Common myeloid progenitor, CD34-positive (primary cell): ENCODE measurements around the gene MMRN2.

Source experiments
- CTCF ChIA-PET: fragments of 350-600 bp; sonication (Branson Sonifier 250); formaldehyde crosslinking; loops from one replicate; lab custom pipeline; 2021; ENCODE audit warnings: antibody characterized with exemption; lab: Charles Lee
- POLR2A ChIA-PET: fragments of 350-600 bp; sonication (Branson Sonifier 250); formaldehyde crosslinking; loops from one replicate; lab custom pipeline; 2021; ENCODE audit warnings: antibody characterized with exemption; lab: Charles Lee
- DNase-seq, 3 donors: peaks; one replicate each; pipeline versions ENCODE4 v3.0.0 to v3.0.0-alpha.2; 2013
- H3K27ac ChIP-seq, 2 experiments: 1 replicate in 1 of 2; 2 replicates in 1 of 2; pipeline ENCODE4 v1.7.0; 2013; ENCODE audit warnings: inconsistent platforms in 2 of 2, low read length in 2 of 2, mild to moderate bottlenecking in 2 of 2, low read depth in 1 of 2, moderate library complexity in 1 of 2; ENCODE audit not compliant: severe bottlenecking in 2 of 2, insufficient read depth in 1 of 2, poor library complexity in 1 of 2
- H3K27me3 ChIP-seq, 5 experiments: replicated peaks in 2 of 5; 1 replicate in 3 of 5; 2 replicates in 2 of 5; pipeline versions ENCODE4 v1.6.1 to v1.7.0; 2013; ENCODE audit warnings: low read length in 4 of 5, mild to moderate bottlenecking in 2 of 5, moderate library complexity in 2 of 5, inconsistent platforms in 1 of 5; ENCODE audit not compliant: insufficient read depth in 5 of 5, control insufficient read depth in 4 of 5
- H3K36me3 ChIP-seq, 4 experiments: 1 replicate in 2 of 4; 2 replicates in 2 of 4; pipeline versions ENCODE4 v1.6.1 to v1.7.0; 2013; ENCODE audit warnings: low read length in 3 of 4, control low read depth in 1 of 4, mild to moderate bottlenecking in 1 of 4; ENCODE audit not compliant: control insufficient read depth in 4 of 4, insufficient read depth in 4 of 4
- H3K4me1 ChIP-seq, 4 experiments: 1 replicate in 3 of 4; 2 replicates in 1 of 4; pipeline versions ENCODE4 v1.6.1 to v1.7.1; 2013; ENCODE audit warnings: low read length in 3 of 4, mild to moderate bottlenecking in 3 of 4, control low read depth in 1 of 4, inconsistent platforms in 1 of 4, moderate library complexity in 1 of 4; ENCODE audit not compliant: control insufficient read depth in 4 of 4, insufficient read depth in 4 of 4; ENCODE audit errors: control extremely low read depth in 1 of 4
- H3K4me3 ChIP-seq, 7 experiments: 1 replicate in 4 of 7; 2 replicates in 3 of 7; pipeline versions ENCODE4 v1.5.1 to v1.7.0; 2013; ENCODE audit warnings: mild to moderate bottlenecking in 7 of 7, low read length in 6 of 7, moderate library complexity in 6 of 7, inconsistent platforms in 2 of 7, low read depth in 2 of 7, control low read depth in 1 of 7; ENCODE audit not compliant: insufficient read depth in 4 of 7, control insufficient read depth in 1 of 7; ENCODE audit errors: extremely low read depth in 1 of 7
- H3K9me3 ChIP-seq, 5 experiments: 1 replicate in 4 of 5; 2 replicates in 1 of 5; pipeline versions ENCODE4 v1.6.1 to v1.7.1; 2013; ENCODE audit warnings: low read length in 4 of 5, mild to moderate bottlenecking in 2 of 5, inconsistent platforms in 1 of 5, low read depth in 1 of 5, moderate library complexity in 1 of 5; ENCODE audit not compliant: control insufficient read depth in 4 of 5, insufficient read depth in 2 of 5; ENCODE audit errors: control extremely low read depth in 1 of 5
- WGBS: methylation state at CpG from one replicate; pipeline ENCODE4 v1.1.5; 2013; ENCODE audit not compliant: insufficient coverage; 5-methylcytosine and 5-hydroxymethylcytosine counted together

The MMRN2 gene

DNA sequence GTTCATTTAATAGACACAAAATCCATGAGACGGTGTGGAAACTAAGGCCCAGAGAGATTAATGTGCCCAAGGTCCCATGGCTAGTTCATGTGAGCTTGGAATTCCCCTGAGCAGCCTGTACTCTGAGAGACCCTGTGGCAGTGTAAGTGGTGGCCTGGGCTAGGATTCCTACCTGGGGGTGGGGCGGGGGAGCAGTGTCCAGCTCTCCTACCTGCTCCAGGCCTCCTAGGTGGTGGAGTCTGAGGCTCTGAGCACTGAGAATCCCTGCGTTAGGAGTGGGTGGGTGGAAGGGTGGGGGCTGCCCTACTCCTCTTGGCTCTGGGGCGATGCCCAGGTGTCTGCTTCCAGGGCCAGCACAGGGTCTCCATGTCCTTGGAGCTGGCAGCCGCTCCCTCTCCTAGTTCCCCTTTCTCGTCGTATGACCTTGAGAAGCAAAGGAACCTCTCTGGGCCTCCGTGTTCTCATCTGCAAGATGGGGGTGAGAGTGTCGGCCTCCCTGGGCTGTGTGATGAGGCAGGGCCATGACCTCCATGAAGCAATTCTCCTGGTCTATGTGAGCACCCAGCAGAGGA, 3.5 kb upstream of the MMRN2 start:
- H3K9me3 ChIP-seq = no peaks in the 10 kb centered on the region
- CTCF ChIA-PET = interaction anchor here (1.2 to 1.5 kb wide), 4 partner anchors 9 to 25 kb away, joined by 3 to 10 read pairs (median 6); no protein-coding TSS in a partner anchor
- H3K36me3 ChIP-seq = no peaks in the 10 kb centered on the region
- no peak for DNase-seq
- peaks cover 0 to 5% (median 0%) of the 10 kb centered on the region in 5 experiments for H3K27me3 ChIP-seq
- peaks cover 0 to 28% (median 11%) of the 10 kb centered on the region in 4 experiments for H3K4me1 ChIP-seq
- 93% methylated on average over 7 of the region's 9 CpGs for WGBS
- POLR2A ChIA-PET = no interaction called here
- no peak overlapping the region for H3K4me3 ChIP-seq
- H3K27ac ChIP-seq = no peak overlapping the region

DNA sequence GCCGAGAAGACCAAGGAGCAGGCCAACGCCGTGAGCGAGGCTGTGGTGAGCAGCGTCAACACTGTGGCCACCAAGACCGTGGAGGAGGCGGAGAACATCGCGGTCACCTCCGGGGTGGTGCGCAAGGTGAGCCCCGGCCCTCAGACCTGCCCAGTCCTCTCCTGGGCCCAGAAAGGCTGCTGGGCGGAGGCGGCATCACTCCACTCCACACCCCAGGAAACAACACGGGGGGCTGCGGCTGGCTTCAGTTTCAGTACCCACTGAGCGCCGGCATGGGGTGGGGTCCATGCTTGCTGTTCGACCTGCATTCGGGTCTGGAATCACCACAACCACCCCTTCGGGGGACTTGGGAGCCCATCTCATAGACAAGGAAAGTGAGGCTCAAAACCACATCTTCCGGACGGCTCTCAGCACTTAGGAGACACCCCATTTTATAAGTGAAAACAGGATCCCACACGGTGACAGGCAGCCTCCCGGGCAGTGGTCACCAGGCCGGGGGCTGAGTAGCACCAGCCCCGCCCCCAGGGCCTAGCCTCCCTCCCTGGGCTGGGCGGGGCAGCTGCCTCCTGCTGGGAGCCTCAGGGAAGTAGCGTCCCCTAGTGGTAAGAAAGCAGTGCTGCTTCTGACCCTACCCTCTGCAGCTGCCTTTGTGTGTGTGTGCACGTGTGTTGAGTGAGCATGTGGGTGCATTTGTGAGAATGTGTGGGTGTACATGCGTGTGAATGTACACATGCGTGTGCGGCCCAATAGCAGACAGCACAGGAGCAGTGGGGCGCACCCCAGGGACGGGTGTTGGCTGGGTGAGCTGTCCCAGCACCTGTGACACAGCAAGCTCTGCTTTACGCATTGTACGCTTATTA, 2.8 kb upstream of the MMRN2 start:
- ChIA-PET CTCF (interaction anchor here (1.2 to 3.2 kb wide), 5 partner anchors 9 to 24 kb away, joined by 3 to 13 read pairs (median 9); no protein-coding TSS in a partner anchor), POLR2A (interaction anchor here (0.6 kb wide), 1 partner anchor 11 kb away, joined by 3 read pairs; no protein-coding TSS in a partner anchor)
- Histone ChIP-seq H3K4me1 (peaks cover 0 to 31% (median 17%) of the 10 kb centered on the region in 4 experiments), H3K36me3 (no peaks in the 10 kb centered on the region), H3K9me3 (no peaks in the 10 kb centered on the region), H3K27me3 (peaks cover 0 to 2% (median 0%) of the 10 kb centered on the region in 5 experiments), H3K27ac (no peak overlapping the region), H3K4me3 (no peak overlapping the region)
- peak; percentile 47 to 59 (median 58) for DNase-seq
- WGBS = 91% methylated on average over 33 of the region's 37 CpGs

DNA sequence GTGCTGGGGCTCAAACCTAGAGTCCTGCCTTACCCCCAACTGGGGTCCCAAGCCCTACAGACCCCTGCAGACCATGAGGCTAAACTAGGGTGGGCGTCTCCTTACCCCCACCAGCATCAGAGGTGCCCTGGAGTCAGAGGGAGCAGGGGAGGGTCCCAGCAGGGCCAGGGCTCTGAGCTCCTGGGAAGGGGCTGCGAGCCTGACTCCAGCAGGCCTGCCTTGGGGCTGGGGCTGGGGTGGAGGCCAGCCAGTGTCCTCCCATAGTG, 2.3 kb upstream of the MMRN2 start:
- no peaks in the 10 kb centered on the region for H3K9me3 ChIP-seq
- DNase-seq = no peak
- no peak overlapping the region for H3K4me3 ChIP-seq
- CTCF ChIA-PET = interaction anchor here (3.2 kb wide), 1 partner anchor 21 kb away, joined by 13 read pairs; no protein-coding TSS in a partner anchor
- no peak overlapping the region for H3K27ac ChIP-seq
- POLR2A ChIA-PET = no interaction called here
- H3K36me3 ChIP-seq = no peaks in the 10 kb centered on the region
- H3K4me1 ChIP-seq = peaks cover 0 to 31% (median 17%) of the 10 kb centered on the region in 4 experiments
- H3K27me3 ChIP-seq = peaks cover 0 to 2% (median 0%) of the 10 kb centered on the region in 5 experiments
- 100% methylated on average over 2 of the region's 2 CpGs for WGBS

DNA sequence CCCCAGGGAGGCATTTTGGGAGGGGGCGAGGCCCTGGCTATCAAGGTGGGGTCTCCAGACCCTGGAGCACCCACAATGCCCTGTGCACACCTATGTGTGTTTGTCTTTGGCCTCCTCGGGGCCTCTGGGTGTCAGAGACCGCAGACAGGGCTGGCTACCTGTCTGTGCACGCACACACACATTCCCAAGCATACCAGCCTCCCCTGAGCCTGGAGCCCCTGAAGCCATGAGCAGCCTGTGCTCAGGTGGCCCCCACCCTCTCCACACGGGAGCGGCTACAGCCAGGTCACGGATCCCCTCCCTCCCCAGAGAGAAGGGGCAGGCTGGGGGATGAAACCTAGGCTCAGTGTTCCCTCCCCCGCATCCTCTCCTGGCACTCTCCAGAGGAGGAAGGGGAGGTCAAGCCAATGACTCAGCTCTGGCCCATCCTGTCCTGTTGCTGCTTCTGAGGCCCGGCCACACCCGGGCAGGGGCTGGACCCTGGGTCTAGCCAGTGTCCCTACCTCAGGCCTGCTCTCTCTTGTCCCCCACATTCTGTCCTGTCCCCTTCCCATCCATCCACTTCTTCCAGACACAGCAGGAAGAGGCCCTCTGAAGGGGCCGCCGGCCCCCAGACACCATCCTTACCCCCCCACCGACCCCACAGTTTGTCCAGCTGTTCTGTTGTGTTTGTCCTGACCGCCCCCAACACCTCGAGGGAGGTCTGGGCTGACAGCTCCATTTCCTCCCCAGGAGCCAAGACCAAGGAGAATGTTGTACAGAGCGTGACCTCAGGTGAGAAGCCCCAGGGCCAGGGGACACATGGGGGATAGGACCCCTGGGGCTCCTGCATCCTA, 1.7 kb upstream of the MMRN2 start:
- CTCF ChIA-PET = interaction anchor here (0.8 to 3.2 kb wide), 2 partner anchors 20 to 21 kb away, joined by 4 to 13 read pairs; no protein-coding TSS in a partner anchor
- H3K4me1 ChIP-seq = peaks cover 0 to 31% (median 17%) of the 10 kb centered on the region in 4 experiments
- H3K27me3 ChIP-seq = peaks cover 0 to 2% (median 0%) of the 10 kb centered on the region in 5 experiments
- whole genome bisulfite sequencing = 69% methylated on average over 11 of the region's 16 CpGs
- no peak overlapping the region for H3K27ac ChIP-seq
- H3K9me3 ChIP-seq = no peaks in the 10 kb centered on the region
- POLR2A ChIA-PET = no interaction called here
- DNase-seq = no peak
- no peaks in the 10 kb centered on the region for H3K36me3 ChIP-seq
- no peak overlapping the region for H3K4me3 ChIP-seq

DNA sequence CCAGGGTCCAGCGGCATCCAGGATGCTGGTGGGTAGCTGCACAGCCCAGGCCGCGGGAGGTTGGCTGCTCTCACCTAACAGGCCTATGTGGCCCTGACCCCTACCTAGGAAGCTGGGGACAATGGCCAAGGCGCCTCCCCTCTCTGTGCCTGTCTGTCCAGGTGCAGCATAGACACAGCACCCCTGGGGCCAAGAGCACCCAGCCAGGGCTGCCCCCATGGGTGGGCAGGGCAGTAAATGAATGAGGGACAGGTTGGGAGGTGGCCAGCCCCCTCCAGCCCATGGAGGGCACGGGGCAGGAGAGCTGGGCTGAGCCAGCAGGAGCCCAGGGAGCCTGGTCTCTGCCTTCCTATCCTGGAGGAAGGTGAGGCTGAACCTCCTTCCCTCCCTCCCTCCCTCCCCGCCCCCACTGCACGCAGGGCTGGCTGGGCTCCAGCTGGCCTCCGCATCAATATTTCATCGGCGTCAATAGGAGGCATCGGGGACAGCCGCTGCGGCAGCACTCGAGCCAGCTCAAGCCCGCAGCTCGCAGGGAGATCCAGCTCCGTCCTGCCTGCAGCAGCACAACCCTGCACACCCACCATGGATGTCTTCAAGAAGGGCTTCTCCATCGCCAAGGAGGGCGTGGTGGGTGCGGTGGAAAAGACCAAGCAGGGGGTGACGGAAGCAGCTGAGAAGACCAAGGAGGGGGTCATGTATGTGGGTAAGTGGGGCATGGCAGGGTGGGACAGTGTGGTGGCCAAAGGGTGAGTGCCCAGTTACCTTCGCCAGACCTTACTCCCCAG, 893 bp upstream of the MMRN2 start, which contains the start of gene SNCG:
SNCG (plus strand) TSS at position 484 of the 785 bp plus-strand sequence; CDS start at position 583, 99 bp downstream.
- no peak within 1 kb of the TSS for H3K4me3 ChIP-seq
- CTCF ChIA-PET = interaction anchor here (0.8 to 3.2 kb wide), 3 partner anchors 8 to 22 kb away, joined by 3 to 13 read pairs (median 4); no protein-coding TSS in a partner anchor
- no peak within 1 kb of the TSS for H3K27ac ChIP-seq
- peaks cover 0 to 5% (median 0%) of the 10 kb centered on the region in 5 experiments for H3K9me3 ChIP-seq
- H3K4me1 ChIP-seq = peaks cover 0 to 31% (median 17%) of the 10 kb centered on the region in 4 experiments
- H3K36me3 ChIP-seq = no peaks in the 10 kb centered on the region
- 69% methylated on average over 12 of the region's 22 CpGs for WGBS
- no peak for DNase-seq
- H3K27me3 ChIP-seq = peaks cover 0 to 2% (median 0%) of the 10 kb centered on the region in 5 experiments
- POLR2A ChIA-PET = interaction anchor here (0.7 kb wide), 1 partner anchor 877 kb away, joined by 3 read pairs; no protein-coding TSS in a partner anchor

DNA sequence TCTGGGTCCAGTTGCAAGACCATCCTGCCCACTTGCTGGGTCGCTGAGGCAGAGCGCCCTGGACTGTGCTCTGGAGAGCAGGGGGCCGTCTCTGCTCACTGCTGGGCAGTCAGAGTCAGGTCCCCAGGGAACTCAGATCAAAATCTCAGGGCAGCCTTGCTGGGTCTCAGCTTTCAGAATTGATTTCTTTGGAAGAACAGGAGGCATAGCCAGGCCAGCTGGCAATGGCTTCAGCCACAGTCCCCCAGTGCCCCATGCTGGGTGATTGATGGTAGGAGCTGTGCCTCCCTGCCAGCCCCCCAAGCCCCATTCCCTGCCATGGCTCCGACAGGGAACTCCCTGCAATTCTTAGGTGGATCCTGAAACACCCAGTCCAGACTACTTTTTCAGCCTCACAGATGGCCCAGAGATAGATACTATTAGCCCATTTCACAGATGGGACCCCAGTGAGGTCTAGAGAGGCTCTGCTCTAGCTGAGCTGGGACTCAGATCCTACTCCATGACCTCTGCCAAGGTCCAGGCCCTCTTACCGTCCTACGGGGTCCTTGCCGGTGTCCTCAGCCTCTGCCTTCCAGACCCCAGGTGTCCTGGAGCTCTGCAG, 467 bp downstream of the MMRN2 start:
- Histone ChIP-seq H3K4me3 (no peak overlapping the region), H3K27me3 (peaks cover 0 to 2% (median 0%) of the 10 kb centered on the region in 5 experiments), H3K27ac (no peak overlapping the region), H3K4me1 (peaks cover 0 to 25% (median 12%) of the 10 kb centered on the region in 4 experiments), H3K9me3 (peaks cover 0 to 12% (median 3%) of the 10 kb centered on the region in 5 experiments), H3K36me3 (no peaks in the 10 kb centered on the region)
- POLR2A ChIA-PET = no interaction called here
- WGBS = 98% methylated on average over 6 of the region's 7 CpGs
- no peak for DNase-seq
- CTCF ChIA-PET = interaction anchor here (1.5 to 3.2 kb wide), 2 partner anchors 13 to 18 kb away, joined by 7 to 13 read pairs; no protein-coding TSS in a partner anchor
